SK-N-SH treated with all-trans-retinoic acid at 6 μM for 48 hours (cell line): ENCODE data around the gene MID1IP1.

ENCODE experiments used
- ARNTL ChIP-seq: fragments of 450-650 bp; formaldehyde crosslinking; IDR thresholded peaks from 2 replicates; pipeline ENCODE4 v1.5.0; 2020; ENCODE audit warnings: low read depth, mild to moderate bottlenecking, moderate library complexity, borderline replicate concordance
- CSRNP3 ChIP-seq: fragments of 250-450 bp; sonication (Bioruptor Pico); IDR thresholded peaks from 2 replicates; pipeline ENCODE4 v1.5.1; 2021; ENCODE audit warnings: mild to moderate bottlenecking, moderate library complexity
- ESRRG ChIP-seq: fragments of 250-450 bp; sonication (Bioruptor Pico); IDR thresholded peaks from 2 replicates; pipeline ENCODE4 v1.6.1; 2021; ENCODE audit warnings: mild to moderate bottlenecking
- PPARA ChIP-seq: fragments of 250-450 bp; sonication (Bioruptor Pico); IDR thresholded peaks from 2 replicates; pipeline ENCODE4 v1.5.0; 2020; ENCODE audit warnings: mild to moderate bottlenecking, borderline replicate concordance
- SNAI2 ChIP-seq: fragments of 250-450 bp; sonication (Bioruptor Pico); IDR thresholded peaks from 2 replicates; pipeline ENCODE4 v1.5.0; 2020; ENCODE audit warnings: mild to moderate bottlenecking, moderate library complexity
- ZFP30 ChIP-seq: fragments of 450-650 bp; formaldehyde crosslinking; IDR thresholded peaks from 2 replicates; pipeline ENCODE4 v1.5.0; 2022; ENCODE audit warnings: mild to moderate bottlenecking, moderate library complexity
- TF ChIP-seq, protein P1 (sequence below): fragments of 250-450 bp; sonication (Bioruptor Pico); IDR thresholded peaks from 2 replicates; pipeline ENCODE4 v1.5.1; 2020; ENCODE audit warnings: low read depth, mild to moderate bottlenecking, moderate library complexity
- TF ChIP-seq, protein P2 (sequence below): fragments of 250-450 bp; sonication (Bioruptor Pico); IDR thresholded peaks from 2 replicates; pipeline ENCODE4 v1.8.0; 2020; ENCODE audit warnings: mild to moderate bottlenecking, moderate library complexity, borderline replicate concordance

DNA sequence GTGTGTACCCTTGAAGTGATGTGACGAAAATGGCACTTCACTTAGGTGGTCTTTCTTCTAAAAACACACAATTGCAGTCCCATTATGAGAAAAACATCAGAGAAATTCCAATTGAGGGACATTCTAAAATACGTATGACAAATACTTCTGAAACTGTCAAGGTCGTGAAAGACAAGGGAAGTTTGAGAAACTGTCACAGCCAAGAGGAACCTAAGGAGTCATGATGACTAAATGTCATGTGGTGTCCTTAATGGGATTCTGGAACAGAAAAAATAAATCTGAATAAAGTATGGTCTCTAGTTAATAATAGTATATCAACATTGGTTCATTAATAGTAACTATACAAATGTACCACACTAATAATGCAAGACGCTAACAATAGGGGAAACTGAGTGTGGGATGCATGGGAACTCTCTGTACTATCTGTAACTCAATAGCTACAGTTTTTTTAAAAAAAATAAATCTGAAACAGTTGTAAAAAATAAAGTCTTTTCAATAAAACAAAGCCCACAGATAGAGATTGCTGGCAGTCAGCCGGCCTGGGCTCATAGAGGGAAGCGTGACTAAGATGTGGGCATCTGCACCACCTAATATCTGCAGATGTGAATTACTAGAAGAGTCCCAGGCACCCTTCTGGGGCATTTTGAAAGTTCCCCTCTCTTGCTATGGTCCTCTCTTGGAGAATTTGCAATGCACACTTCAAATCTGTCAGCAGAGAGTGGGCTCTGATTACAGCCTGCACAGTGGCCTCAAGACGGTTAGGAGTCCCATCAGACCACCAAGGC is 47.6 kb downstream of the MID1IP1 start:
- TF ChIP-seq, protein P1, sequence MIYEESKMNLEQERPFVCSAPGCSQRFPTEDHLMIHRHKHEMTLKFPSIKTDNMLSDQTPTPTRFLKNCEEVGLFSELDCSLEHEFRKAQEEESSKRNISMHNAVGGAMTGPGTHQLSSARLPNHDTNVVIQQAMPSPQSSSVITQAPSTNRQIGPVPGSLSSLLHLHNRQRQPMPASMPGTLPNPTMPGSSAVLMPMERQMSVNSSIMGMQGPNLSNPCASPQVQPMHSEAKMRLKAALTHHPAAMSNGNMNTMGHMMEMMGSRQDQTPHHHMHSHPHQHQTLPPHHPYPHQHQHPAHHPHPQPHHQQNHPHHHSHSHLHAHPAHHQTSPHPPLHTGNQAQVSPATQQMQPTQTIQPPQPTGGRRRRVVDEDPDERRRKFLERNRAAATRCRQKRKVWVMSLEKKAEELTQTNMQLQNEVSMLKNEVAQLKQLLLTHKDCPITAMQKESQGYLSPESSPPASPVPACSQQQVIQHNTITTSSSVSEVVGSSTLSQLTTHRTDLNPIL: no peak
- TF ChIP-seq, protein P2, sequence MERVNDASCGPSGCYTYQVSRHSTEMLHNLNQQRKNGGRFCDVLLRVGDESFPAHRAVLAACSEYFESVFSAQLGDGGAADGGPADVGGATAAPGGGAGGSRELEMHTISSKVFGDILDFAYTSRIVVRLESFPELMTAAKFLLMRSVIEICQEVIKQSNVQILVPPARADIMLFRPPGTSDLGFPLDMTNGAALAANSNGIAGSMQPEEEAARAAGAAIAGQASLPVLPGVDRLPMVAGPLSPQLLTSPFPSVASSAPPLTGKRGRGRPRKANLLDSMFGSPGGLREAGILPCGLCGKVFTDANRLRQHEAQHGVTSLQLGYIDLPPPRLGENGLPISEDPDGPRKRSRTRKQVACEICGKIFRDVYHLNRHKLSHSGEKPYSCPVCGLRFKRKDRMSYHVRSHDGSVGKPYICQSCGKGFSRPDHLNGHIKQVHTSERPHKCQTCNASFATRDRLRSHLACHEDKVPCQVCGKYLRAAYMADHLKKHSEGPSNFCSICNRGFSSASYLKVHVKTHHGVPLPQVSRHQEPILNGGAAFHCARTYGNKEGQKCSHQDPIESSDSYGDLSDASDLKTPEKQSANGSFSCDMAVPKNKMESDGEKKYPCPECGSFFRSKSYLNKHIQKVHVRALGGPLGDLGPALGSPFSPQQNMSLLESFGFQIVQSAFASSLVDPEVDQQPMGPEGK (CRISPR knock-in tag): no peak
- TF ChIP-seq ZFP30 (CRISPR knock-in tag) (no peak), PPARA (CRISPR knock-in tag) (no peak), ESRRG (CRISPR knock-in tag) (no peak), SNAI2 (CRISPR knock-in tag) (no peak), CSRNP3 (CRISPR knock-in tag) (no peak), ARNTL (no peak)
